Measurements from ENCODE around the gene SRSF5.

SRSF5 gene

DNA sequence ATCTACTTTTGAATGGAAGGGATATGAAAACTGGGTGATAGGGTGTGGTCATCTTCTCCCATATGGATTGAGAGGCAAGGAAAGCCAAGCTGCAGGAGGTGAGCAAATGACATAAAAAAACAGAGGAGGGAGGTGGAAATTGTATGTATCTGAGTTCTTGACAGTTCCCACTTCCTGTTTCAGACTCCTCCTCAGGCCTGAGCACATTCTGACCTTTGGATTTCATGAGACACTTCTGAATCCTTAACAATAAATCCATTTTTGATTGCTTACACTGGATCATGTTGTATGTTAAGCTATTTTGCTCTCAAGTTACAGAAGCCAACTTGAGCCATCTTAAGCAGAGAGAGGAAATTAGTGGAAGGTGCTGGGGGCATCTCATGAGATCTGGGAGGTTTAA is 11.6 kb upstream of the SRSF5 start:
- H3K79me2 ChIP-seq (ENCODE audit: insufficient read depth, low read length) = no peaks in the 10 kb centered on the region
- H3K9ac ChIP-seq (ENCODE audit: low read depth, low read length, poor library complexity, severe bottlenecking) = no peak overlapping the region
- H3K9me3 ChIP-seq (ENCODE audit: insufficient read depth, low read depth, low read length) = no peaks in the 10 kb centered on the region
- no peaks in the 10 kb centered on the region for H3K9me2 ChIP-seq (replicated peaks; ENCODE audit: low read depth, low read length)
- H2AFZ ChIP-seq (ENCODE audit: low read length) = peak overlapping the region; percentile 20; the same call in 1 of the 2 replicates
- H3K27me3 ChIP-seq (ENCODE audit: insufficient read depth, low read length, poor library complexity, severe bottlenecking) = no peaks in the 10 kb centered on the region
- H4K20me1 ChIP-seq (ENCODE audit: insufficient read depth, low read length, poor library complexity, severe bottlenecking) = no peaks in the 10 kb centered on the region
- H3F3A ChIP-seq (ENCODE audit: low read depth) = no peaks in the 10 kb centered on the region
- peaks cover 6% of the 10 kb centered on the region for H3K4me1 ChIP-seq (ENCODE audit: insufficient read depth, low read length, poor library complexity, severe bottlenecking)
- H3K4me3 ChIP-seq (ENCODE audit: low read length, poor library complexity, severe bottlenecking) = no peak overlapping the region
- no peak overlapping the region for H3K4me2 ChIP-seq (ENCODE audit: low read depth, low read length, poor library complexity, severe bottlenecking)
- H3K36me3 ChIP-seq (ENCODE audit: insufficient read depth, low read length) = no peaks in the 10 kb centered on the region
- TF ChIP-seq, protein P1, sequence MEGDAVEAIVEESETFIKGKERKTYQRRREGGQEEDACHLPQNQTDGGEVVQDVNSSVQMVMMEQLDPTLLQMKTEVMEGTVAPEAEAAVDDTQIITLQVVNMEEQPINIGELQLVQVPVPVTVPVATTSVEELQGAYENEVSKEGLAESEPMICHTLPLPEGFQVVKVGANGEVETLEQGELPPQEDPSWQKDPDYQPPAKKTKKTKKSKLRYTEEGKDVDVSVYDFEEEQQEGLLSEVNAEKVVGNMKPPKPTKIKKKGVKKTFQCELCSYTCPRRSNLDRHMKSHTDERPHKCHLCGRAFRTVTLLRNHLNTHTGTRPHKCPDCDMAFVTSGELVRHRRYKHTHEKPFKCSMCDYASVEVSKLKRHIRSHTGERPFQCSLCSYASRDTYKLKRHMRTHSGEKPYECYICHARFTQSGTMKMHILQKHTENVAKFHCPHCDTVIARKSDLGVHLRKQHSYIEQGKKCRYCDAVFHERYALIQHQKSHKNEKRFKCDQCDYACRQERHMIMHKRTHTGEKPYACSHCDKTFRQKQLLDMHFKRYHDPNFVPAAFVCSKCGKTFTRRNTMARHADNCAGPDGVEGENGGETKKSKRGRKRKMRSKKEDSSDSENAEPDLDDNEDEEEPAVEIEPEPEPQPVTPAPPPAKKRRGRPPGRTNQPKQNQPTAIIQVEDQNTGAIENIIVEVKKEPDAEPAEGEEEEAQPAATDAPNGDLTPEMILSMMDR (conservative IDR thresholded peaks at IDR 0.05; ENCODE audit: low read length) = no peak
- no peak for TF ChIP-seq EZH2phosphoT487 (IDR thresholded peaks at IDR 0.05; ENCODE audit: borderline replicate concordance)

- H3K4me3 ChIP-seq (ENCODE audit: low read length, poor library complexity, severe bottlenecking) = no peak overlapping the region
- no peaks in the 10 kb centered on the region for H4K20me1 ChIP-seq (ENCODE audit: insufficient read depth, low read length, poor library complexity, severe bottlenecking)
- no peaks in the 10 kb centered on the region for H3K36me3 ChIP-seq (ENCODE audit: insufficient read depth, low read length)
- H3K79me2 ChIP-seq (ENCODE audit: insufficient read depth, low read length) = no peaks in the 10 kb centered on the region
- no peaks in the 10 kb centered on the region for H3K9me2 ChIP-seq (replicated peaks; ENCODE audit: low read depth, low read length)
- TF ChIP-seq, protein P1 (conservative IDR thresholded peaks at IDR 0.05; ENCODE audit: low read length) = no peak
- TF ChIP-seq EZH2phosphoT487 (IDR thresholded peaks at IDR 0.05; ENCODE audit: borderline replicate concordance) = no peak
- H3F3A ChIP-seq (ENCODE audit: low read depth) = no peaks in the 10 kb centered on the region
- no peaks in the 10 kb centered on the region for H3K27me3 ChIP-seq (ENCODE audit: insufficient read depth, low read length, poor library complexity, severe bottlenecking)
- H3K4me1 ChIP-seq (ENCODE audit: insufficient read depth, low read length, poor library complexity, severe bottlenecking) = peaks cover 6% of the 10 kb centered on the region
- H3K9me3 ChIP-seq (ENCODE audit: insufficient read depth, low read depth, low read length) = no peaks in the 10 kb centered on the region
- H2AFZ ChIP-seq (ENCODE audit: low read length) = peak overlapping the region; percentile 20; the same call in 1 of the 2 replicates
- no peak overlapping the region for H3K9ac ChIP-seq (ENCODE audit: low read depth, low read length, poor library complexity, severe bottlenecking)
- H3K4me2 ChIP-seq (ENCODE audit: low read depth, low read length, poor library complexity, severe bottlenecking) = no peak overlapping the region
Measured at GRCh38 chr14:69755784-69756183, 11.2 kb upstream of the SRSF5 start.

DNA sequence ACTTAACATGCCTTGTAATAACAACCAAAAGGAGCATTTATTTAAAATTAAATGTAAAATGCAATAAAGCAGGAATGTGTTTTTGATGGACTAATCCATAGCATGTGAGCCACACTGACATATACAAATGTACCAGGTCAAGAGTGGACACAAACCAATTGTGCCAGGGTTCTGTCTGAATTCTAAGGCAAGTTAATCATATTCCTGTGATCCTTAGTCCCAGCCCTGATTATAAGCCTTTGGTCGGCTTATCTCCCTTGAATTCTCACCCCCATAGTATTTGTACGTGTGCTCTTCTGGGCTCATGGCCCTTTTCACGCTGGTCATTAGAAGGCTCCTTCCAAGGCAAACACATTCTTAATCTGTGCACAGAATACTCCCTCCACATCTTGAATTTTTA is 10.6 kb upstream of the SRSF5 start:
- H3K79me2 ChIP-seq (ENCODE audit: insufficient read depth, low read length) = no peaks in the 10 kb centered on the region
- no peaks in the 10 kb centered on the region for H3K27me3 ChIP-seq (ENCODE audit: insufficient read depth, low read length, poor library complexity, severe bottlenecking)
- no peaks in the 10 kb centered on the region for H3K36me3 ChIP-seq (ENCODE audit: insufficient read depth, low read length)
- TF ChIP-seq, protein P1 (conservative IDR thresholded peaks at IDR 0.05; ENCODE audit: low read length) = no peak
- no peak for TF ChIP-seq EZH2phosphoT487 (IDR thresholded peaks at IDR 0.05; ENCODE audit: borderline replicate concordance)
- H3K4me1 ChIP-seq (ENCODE audit: insufficient read depth, low read length, poor library complexity, severe bottlenecking) = peaks cover 6% of the 10 kb centered on the region
- no peaks in the 10 kb centered on the region for H3F3A ChIP-seq (ENCODE audit: low read depth)
- no peaks in the 10 kb centered on the region for H3K9me2 ChIP-seq (replicated peaks; ENCODE audit: low read depth, low read length)
- no peak overlapping the region for H3K9ac ChIP-seq (ENCODE audit: low read depth, low read length, poor library complexity, severe bottlenecking)
- no peaks in the 10 kb centered on the region for H3K9me3 ChIP-seq (ENCODE audit: insufficient read depth, low read depth, low read length)
- no peaks in the 10 kb centered on the region for H4K20me1 ChIP-seq (ENCODE audit: insufficient read depth, low read length, poor library complexity, severe bottlenecking)
- H3K4me3 ChIP-seq (ENCODE audit: low read length, poor library complexity, severe bottlenecking) = no peak overlapping the region
- no peak overlapping the region for H3K4me2 ChIP-seq (ENCODE audit: low read depth, low read length, poor library complexity, severe bottlenecking)
- H2AFZ ChIP-seq (ENCODE audit: low read length) = no peak overlapping the region

All from Loucy (cell line).